Stimulated activated CD4-positive, alpha-beta T cell treated with anti-CD3 and anti-CD28 coated beads, Interleukin-12 subunit alpha, Interleukin-12 subunit beta, amount 100 ng/mL, for 24 hours (primary cell): ENCODE data around the gene MRPL38.
"Not testable (repeated sequence)": the region's sequence is repeated elsewhere in the genome, so short reads cannot be mapped to it uniquely, and the experiment has no call there.

ENCODE experiments used
- DNase-seq, 2 experiments: peaks; one replicate each; pipeline ENCODE4 v3.0.0-alpha.2; 2020; ENCODE audit warnings: low read depth in 2 of 2

MRPL38 gene

DNA sequence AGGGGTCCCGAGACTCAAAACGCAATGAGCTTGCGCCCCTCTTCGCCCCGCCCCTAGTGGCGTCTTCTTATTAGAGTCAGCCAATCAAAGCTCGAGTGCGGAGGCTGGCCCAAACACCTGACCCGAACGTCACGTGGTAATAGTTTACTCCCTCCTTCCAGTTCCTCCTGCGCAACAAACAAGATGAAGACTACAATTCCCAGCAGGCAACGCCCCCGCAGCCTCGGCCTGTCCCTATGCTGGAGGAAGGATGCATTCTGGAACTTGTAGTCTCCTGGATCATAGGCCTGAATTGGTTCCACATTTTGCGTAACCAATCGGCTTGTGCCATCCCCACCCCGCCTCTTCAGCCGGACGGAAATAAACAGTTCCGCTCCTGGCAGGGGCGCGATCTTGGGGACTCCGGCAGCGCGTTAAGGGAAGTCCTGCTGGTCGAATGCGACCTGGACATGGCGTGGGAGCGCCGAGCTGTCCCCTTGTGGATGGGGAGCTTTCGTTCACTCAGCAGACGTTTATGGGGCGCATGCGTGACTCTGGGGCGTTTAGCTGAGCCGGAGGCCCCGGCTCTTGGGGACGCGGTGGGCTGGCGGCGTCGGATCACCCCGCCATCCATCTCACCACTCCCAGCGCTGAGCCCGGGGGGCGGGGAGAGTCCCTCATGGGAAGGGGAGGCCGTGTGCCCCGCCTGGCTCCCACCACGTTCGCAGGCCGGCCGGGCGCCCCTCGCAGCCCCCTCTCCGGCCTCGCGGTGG lies 49.2 kb downstream of the MRPL38 start, which contains the start of gene WBP2:
Gene WBP2, minus strand, starts transcription at position 26 of the 752 bp plus-strand sequence. CDS start 38 bp downstream, outside the sequence.
- peak; percentile 92 to 95 for DNase-seq

- DNase-seq = no peak
Measured at GRCh38 chr17:75854881-75855309, 49.8 kb downstream of the MRPL38 start.

DNA sequence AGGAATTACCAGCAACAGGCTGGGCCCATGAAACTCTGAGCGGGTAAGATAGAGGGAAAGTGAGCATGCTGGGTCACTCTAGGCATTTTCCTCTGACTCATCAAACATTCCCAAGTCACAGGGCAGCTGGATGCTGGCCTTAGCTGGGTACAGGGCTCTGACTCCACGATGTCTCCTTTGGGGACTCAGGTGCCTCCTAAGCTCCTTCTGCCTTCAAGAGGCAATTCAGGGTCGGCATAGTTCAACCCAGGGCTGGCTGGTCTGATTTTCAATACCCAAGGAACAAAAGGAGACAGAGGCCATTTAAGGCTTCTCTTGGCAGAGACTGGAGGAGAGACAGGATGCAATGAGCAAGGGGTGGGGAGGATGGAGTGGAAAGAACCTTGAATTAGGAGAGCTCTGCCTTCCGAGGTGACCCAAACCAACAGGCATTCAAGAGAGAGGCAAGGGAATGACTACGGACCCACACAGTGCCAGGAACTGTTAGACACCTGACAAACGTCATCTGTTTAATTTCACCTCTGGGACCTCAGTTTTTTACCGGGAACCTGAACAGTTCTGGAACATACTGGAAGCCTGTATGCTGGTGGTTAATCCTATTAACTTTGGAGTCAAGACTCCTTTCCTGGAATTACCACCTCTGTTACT lies 50.5 kb downstream of the MRPL38 start:
- no peak for DNase-seq

DNA sequence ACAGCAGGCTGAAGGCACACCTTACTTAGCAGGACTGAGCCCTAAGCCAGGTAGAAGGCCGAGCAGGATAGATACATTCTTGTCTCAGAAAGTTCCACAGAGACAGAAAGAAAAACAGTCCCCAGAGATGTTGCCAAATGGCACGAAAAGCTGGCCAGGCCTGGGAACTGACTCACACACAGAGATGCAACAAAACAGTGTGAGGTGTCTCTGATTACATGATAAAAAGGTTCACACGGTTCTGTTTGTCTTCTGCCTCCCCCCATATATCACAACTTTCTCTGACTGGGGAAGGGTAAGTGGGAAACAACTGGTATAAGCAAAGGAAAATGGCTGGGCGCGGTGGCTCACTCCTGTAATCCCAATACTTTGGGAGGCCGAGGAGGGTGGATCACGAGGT lies 51.3 kb downstream of the MRPL38 start:
- DNase-seq = no peak

DNA sequence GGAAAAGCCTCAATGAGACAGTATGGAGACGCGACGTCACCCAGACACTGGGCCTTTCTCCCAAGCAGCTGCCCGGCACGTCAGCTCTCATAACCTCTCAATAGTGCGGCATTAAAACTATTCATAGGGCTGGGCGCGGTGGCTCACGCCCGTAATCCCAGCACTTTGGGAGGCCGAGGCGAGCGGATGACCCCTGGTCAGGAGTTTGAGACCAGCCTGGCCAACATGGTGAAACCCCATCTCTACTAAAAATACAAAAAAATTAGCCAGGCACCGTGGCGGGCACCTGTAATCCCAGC lies 53.0 kb downstream of the MRPL38 start:
- DNase-seq = not testable (repeated sequence)

GRCh38 chr17:75850928-75851692 lies 53.6 kb downstream of the MRPL38 start:
- no peak for DNase-seq

DNA sequence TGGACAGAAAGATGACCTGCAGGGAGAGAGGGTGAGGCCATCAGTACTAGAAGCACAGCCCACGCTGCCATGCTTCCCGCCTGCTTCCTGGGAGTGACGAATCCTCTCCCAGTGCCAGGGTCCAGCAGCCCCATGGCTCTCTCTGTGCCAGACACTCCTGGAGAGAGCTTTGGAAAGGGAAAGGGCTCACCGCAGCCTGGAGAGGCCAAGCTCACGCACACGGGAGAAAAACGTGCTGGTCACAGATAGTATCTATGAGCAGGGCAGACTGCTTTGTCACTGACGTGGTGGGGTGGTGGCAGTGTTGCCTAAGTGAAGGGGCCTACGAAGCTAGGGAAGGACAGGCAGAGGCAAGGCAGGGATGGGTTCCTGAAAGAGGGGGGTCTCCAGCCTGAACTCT lies 55.0 kb downstream of the MRPL38 start:
- DNase-seq = no peak

DNA sequence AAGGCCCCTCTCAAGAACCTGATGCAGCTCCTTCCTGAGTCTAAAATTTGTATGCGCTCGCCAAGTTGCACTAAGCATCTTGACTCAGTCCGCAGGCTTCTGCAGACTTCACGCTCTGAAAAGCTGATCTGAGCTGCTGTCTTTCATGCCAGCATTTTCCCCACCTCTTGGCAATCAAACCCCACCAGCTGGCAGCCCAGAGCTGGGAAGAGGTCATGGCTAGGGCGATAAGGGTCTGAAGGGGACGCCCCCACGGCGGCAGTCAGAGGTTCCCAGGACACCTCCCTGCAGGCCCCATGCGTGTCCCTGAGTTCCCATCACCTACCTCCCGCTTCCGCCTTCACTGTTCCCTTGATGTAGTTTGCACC lies 55.4 kb downstream of the MRPL38 start:
- DNase-seq = no peak
